ENCODE data around the gene NCKAP5L.

GRCh38 chr12:49797449-49797776 is 30.8 kb downstream of the NCKAP5L start:
- TF ChIP-seq SP1 (IDR thresholded peaks at IDR 0.05; ENCODE audit: low read depth, low read length) (no peak), CHD1 (IDR thresholded peaks at IDR 0.05; ENCODE audit: low read depth, low read length) (no peak), SIX5 (IDR thresholded peaks at IDR 0.05; ENCODE audit: low read depth, low read length) (no peak), EGR1 (IDR thresholded peaks at IDR 0.05; ENCODE audit: borderline replicate concordance, low read depth, low read length) (no peak), POLR2A (IDR thresholded peaks at IDR 0.05; ENCODE audit: control extremely low read depth in 1 of 2, low read depth in 2 of 2, low read length in 2 of 2) (no peak), NRF1 (IDR thresholded peaks at IDR 0.05; ENCODE audit: low read depth, low read length) (no peak), KDM1A (IDR thresholded peaks at IDR 0.05; ENCODE audit: borderline replicate concordance, low read length) (no peak)
- TF ChIP-seq, protein P1, sequence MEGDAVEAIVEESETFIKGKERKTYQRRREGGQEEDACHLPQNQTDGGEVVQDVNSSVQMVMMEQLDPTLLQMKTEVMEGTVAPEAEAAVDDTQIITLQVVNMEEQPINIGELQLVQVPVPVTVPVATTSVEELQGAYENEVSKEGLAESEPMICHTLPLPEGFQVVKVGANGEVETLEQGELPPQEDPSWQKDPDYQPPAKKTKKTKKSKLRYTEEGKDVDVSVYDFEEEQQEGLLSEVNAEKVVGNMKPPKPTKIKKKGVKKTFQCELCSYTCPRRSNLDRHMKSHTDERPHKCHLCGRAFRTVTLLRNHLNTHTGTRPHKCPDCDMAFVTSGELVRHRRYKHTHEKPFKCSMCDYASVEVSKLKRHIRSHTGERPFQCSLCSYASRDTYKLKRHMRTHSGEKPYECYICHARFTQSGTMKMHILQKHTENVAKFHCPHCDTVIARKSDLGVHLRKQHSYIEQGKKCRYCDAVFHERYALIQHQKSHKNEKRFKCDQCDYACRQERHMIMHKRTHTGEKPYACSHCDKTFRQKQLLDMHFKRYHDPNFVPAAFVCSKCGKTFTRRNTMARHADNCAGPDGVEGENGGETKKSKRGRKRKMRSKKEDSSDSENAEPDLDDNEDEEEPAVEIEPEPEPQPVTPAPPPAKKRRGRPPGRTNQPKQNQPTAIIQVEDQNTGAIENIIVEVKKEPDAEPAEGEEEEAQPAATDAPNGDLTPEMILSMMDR (IDR thresholded peaks at IDR 0.05; ENCODE audit: control extremely low read depth in 1 of 3, insufficient read depth in 1 of 3, low read depth in 1 of 3, low read length in 3 of 3) = no peak

All from H1 (cell line).